H1 (cell line): Measurements from ENCODE around the gene ANGEL2. TPM values are rescaled to one million over a fixed set of nuclear protein-coding genes. Genes with fewer than 3 reads are reported as not detected.

Experiments used
- CBX5 ChIP-seq: fragments of 300-800, 300-1000 bp; sonication (generic); IDR thresholded peaks from 2 replicates; pipeline ENCODE4 v1.7.1; 2016; ENCODE audit warnings: antibody characterized with exemption, low read length, low read depth
- CREB1 ChIP-seq: IDR thresholded peaks from 2 replicates; pipeline ENCODE4 v1.6.1; 2012; ENCODE audit warnings: inconsistent platforms
- PHF8 ChIP-seq: fragments of 200-600 bp; sonication (generic); conservative IDR thresholded peaks from 2 replicates; pipeline ENCODE4 v1.7.1; 2012; ENCODE audit warnings: low read depth, mild to moderate bottlenecking, inconsistent platforms, low read length, moderate library complexity
- POU5F1 ChIP-seq: IDR thresholded peaks from 2 replicates; pipeline ENCODE4 v1.6.1; 2011; ENCODE audit warnings: low read depth, mild to moderate bottlenecking, low read length, moderate library complexity
- polyA plus RNA-seq, 7 experiments: library from polyadenylated mRNA; depleted of rRNA in 3 of 7; stranded (reverse) in 5 of 7; unstranded in 2 of 7; fragments of >200 nt in 5 of 7; fragments of 200-250 nt in 2 of 7; gene quantifications; 1 replicate in 5 of 7; 2 replicates in 1 of 7; 4 replicates in 1 of 7; pipeline versions ENCODE4 v1.2.1 to v1.2.3, GENCODE V29; 2011 to 2013; ENCODE audit warnings: missing spikeins in 2 of 7, mixed read lengths in 2 of 7
- total RNA-seq: library from RNA; stranded (reverse); fragmentation: NEBNext Ultra II Directional; extraction: Animal tissue kit (Norgen Biotek cat#: 25700); gene quantifications from 2 replicates; pipeline ENCODE4 v1.2.1, GENCODE V29; 2021

ANGEL2 gene
- total and polyA plus RNA-seq, 2 of the 8 experiments (the other 6 are each of a cell fraction or from before 2014, with no cell fraction given), result 18.1 to 39.9 TPM

DNA sequence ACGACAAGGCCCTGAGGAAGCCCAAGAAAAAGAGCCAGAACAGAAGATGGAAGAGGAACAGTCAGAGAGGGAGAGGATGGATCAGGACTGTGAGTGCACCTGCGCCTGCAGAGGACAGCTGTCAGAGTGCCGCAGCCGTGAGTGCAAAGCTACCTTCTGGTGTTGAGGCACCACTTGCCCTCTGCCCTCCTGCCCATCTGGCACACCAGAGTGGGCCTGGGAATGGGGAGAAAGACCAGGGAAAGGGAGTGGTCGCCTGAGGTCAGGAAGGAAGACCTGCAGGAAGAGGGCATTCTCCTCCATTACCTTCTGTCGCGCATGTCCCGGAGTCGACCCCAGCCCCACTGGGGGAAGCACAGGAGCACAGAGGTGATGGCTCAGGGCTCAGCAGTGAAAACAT is 39.1 kb downstream of the ANGEL2 start (continued):
- TF ChIP-seq CBX5 (no peak), CREB1 (no peak), POU5F1 (no peak), PHF8 (no peak)
